Measurements from ENCODE around the gene FSHB.
"Not testable (repeated sequence)": the region's sequence is repeated elsewhere in the genome, so short reads cannot be mapped to it uniquely, and the experiment has no call there.

FSHB gene

DNA sequence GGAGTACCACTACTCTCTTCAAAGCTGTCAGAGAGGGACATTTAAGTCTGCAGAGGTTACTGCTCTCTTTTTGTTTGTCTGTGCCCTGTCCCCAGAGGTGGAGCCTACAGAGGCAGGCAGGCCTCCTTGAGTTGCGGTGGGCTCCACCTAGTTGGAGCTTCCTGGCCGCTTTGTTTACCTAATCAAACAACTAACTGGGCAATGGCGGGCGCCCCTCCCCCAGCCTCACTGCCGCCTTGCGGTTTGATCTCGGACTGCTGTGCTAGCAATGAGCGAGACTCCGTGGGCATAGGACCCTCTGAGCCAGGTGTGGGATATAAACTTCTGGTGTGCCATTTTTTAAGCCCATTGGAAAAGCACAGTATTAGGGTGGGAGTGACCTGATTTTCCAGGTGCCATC lies 37.8 kb downstream of the FSHB start:
- DNase-seq (ENCODE audit: low read depth in 2 of 2) = not testable (repeated sequence)

DNA sequence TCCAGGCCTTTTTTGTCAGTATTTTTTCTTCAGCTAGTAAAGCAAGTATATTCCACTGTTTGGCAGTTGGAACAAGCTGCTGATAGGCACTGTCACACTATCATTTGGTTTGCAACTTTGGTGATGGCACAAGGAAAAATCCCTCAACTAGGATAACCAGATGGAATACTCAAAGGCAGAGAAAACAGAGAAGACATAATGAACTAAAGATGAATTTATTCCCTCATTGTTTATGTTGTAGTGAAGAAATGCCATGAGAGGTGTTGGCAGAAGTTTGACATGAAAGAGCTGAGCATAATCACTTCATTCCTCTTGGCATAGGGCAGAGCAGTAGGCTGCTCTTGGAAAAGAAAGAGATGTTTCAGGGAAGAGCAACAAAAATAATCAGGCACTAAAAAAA lies 39.9 kb downstream of the FSHB start:
- DNase-seq (ENCODE audit: low read depth in 2 of 2) = no peak

DNA sequence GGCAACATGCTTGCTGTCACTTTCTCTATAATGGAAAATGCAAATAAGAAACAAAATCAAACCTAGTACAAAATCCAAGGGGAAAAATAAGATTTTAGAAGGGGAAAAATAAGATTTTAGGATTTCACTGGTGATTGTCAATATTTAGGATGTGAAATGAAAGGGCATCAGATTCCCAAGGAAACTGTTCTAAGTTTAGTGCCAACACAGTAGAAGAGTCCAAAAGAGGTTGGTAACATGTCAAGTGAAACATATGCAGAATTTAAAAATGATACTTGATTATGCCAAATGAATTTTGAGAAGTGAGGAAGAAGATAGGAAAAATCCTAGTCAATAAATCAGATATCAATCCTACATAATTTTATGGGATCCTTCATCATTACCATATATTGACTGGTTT lies 46.4 kb downstream of the FSHB start:
- no peak for DNase-seq (ENCODE audit: low read depth in 2 of 2)

DNA sequence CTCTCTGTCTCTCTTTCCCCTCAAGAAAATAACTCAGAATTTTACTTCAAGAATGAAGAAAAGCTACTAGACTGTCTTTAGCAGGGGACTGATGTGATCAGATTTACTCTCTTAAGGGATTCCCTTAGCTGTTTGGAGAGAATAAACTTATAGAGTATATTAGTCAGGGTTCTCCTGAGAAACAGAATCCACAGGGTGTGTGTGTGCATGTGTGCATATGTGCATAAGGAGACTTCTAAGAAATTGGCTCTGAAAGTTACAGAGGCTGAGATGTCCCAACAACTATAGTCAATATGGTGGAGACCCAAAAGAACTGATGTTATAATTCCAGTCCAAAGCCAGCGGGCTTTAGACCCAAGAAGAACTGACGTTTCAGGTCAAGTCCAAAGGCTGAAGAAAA lies 49.0 kb downstream of the FSHB start:
- no peak for DNase-seq (ENCODE audit: low read depth in 2 of 2)

DNA sequence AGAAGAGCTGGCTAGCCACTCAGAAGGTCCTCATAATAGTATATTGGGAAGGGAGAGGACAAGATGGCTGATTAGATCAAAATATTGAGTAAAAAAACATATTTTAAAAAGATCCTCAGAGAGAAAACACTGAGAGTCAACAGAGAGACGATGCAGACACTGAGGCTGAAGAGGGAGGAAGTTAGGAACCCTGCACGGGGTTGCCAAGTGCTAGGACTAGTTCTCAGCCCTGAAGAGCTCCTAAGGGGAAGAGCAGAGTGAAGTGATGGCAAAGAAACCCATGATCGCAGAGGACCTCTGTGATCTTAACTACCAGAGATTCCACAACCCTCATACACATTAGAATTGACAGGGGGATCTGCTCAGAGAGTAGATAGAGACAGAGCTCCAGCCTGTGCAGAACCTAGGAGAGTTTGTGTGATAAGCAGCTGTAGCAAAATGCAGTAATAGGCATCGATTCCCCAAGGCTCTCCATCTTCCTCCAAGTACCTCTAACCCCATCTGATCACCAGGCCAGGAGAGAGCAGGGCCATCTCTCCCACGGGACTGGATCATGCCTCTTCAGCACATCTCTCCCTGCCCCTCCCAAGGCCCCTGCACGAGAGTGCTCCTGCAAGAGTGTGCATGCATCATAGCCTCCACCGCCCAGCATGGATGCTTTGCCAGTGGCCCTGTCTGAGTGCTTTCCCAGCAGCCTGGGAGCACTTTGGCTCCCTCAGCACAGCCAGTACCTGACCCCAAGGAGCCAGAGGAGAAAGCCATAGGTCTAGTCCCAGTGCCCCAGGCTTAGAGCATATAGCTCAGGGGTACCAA lies 50.9 kb downstream of the FSHB start:
- DNase-seq (ENCODE audit: low read depth in 2 of 2) = no peak

DNA sequence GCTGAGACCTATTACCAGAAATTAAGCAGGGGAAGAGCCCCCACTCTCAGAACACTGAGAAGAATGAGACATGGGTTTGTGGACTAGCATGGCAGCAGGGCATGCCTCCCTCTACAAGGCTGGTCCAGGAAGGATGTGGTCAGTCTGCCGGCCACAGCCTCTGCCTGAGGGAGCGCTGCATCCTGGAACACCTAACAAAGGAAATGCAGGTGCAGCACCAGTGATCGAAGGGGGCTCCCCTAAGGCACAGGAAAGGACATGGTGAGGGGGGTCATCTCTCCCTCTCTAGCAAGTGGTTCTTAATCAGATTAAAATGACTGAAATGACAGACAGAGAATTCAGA lies 51.4 kb downstream of the FSHB start:
- DNase-seq (ENCODE audit: low read depth in 2 of 2) = no peak

Data from stimulated activated CD4-positive, alpha-beta T cell treated with anti-CD3 and anti-CD28 coated beads, Interleukin-12 subunit alpha, Interleukin-12 subunit beta, amount 100 ng/mL, for 24 hours (primary cell).